Esophagus squamous epithelium (tissue), 4 donors: ENCODE measurements around the gene ESRRB.

Source experiments
- POLR2A ChIP-seq, 4 donors: fragments of 450-650 bp; IDR thresholded peaks; one replicate each; pipeline ENCODE4 v1.6.1; 2017; ENCODE audit warnings: antibody characterized with exemption in 4 of 4, mild to moderate bottlenecking in 4 of 4, moderate library complexity in 3 of 4
- TF ChIP-seq, protein P1 (sequence below), 6 experiments: fragments of 450-650 bp in 4 of 6; fragments of 200-600 bp in 2 of 6; sonication (generic) in 2 of 6; IDR thresholded peaks; one replicate each; pipeline ENCODE4 v1.5.1; 2016 to 2019; ENCODE audit warnings: antibody characterized with exemption in 6 of 6, mild to moderate bottlenecking in 4 of 6, moderate library complexity in 4 of 6

DNA sequence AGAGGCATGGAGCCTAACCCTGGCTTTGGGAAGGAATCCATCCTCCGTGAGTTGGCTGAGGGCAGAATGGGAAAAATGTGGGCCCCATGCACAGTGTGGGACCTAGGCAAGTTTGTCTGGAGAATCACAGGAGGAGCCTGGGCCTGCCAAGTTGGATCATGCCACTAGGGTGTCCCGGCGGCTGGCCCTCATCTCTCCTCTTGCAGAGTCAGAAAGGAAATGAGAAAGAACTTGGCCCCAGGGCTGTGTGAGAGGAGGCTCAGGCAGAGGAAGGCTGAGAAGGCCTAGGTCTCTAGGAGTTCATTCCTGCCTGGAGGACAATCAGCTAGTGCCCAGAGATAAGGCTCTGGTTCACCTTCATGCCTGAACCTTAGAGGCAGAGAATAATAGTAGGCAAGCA, 2.5 kb upstream of the ESRRB start:
- TF ChIP-seq, protein P1, sequence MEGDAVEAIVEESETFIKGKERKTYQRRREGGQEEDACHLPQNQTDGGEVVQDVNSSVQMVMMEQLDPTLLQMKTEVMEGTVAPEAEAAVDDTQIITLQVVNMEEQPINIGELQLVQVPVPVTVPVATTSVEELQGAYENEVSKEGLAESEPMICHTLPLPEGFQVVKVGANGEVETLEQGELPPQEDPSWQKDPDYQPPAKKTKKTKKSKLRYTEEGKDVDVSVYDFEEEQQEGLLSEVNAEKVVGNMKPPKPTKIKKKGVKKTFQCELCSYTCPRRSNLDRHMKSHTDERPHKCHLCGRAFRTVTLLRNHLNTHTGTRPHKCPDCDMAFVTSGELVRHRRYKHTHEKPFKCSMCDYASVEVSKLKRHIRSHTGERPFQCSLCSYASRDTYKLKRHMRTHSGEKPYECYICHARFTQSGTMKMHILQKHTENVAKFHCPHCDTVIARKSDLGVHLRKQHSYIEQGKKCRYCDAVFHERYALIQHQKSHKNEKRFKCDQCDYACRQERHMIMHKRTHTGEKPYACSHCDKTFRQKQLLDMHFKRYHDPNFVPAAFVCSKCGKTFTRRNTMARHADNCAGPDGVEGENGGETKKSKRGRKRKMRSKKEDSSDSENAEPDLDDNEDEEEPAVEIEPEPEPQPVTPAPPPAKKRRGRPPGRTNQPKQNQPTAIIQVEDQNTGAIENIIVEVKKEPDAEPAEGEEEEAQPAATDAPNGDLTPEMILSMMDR (IDR thresholded peaks at IDR 0.05), result no peak
- TF ChIP-seq POLR2A (IDR thresholded peaks at IDR 0.05), result no peak
